ENCODE results near the gene OSBPL10. TPM values are rescaled to one million over a fixed set of nuclear protein-coding genes. Genes with fewer than 3 reads are reported as not detected.

OSBPL10 gene
- total RNA-seq, 2 donors from 2014 or later: 23.8 to 33.6 TPM

DNA sequence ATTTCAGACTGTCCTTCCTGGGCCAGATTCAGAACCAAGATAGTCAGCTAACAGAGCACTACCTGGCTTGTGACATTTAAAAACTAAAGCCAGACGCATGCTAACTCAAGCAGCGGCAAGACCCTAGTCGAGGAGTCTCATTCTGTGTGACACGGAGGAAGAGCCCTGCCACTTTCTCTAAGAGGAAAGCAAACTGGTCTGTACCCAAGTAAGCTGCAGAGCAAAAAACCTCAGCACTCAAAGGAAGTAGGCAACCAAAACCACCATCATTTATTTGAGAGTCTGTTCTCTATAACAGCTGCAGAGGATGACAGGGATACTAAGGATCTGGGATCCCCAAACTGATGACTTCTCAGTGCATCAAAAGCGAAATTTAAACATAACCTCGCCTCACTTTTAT, 152.1 kb downstream of the OSBPL10 start:
- H3K4me3 ChIP-seq (ENCODE audit: low read length): no peak overlapping the region
- no peak overlapping the region for H3K27ac ChIP-seq (ENCODE audit: low read depth, low read length)
- no peak for DNase-seq
- H3K9me3 ChIP-seq (ENCODE audit: control insufficient read depth, low read length): no peaks in the 10 kb centered on the region
- H3K9ac ChIP-seq (ENCODE audit: extremely low read depth, low read length, poor library complexity, severe bottlenecking): no peak overlapping the region
- TF ChIP-seq, protein P1, sequence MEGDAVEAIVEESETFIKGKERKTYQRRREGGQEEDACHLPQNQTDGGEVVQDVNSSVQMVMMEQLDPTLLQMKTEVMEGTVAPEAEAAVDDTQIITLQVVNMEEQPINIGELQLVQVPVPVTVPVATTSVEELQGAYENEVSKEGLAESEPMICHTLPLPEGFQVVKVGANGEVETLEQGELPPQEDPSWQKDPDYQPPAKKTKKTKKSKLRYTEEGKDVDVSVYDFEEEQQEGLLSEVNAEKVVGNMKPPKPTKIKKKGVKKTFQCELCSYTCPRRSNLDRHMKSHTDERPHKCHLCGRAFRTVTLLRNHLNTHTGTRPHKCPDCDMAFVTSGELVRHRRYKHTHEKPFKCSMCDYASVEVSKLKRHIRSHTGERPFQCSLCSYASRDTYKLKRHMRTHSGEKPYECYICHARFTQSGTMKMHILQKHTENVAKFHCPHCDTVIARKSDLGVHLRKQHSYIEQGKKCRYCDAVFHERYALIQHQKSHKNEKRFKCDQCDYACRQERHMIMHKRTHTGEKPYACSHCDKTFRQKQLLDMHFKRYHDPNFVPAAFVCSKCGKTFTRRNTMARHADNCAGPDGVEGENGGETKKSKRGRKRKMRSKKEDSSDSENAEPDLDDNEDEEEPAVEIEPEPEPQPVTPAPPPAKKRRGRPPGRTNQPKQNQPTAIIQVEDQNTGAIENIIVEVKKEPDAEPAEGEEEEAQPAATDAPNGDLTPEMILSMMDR (conservative IDR thresholded peaks at IDR 0.05): no peak
- peaks cover 4% of the 10 kb centered on the region for H3K4me1 ChIP-seq (ENCODE audit: control insufficient read depth, insufficient read depth, low read length)
- no peaks in the 10 kb centered on the region for H3K27me3 ChIP-seq (ENCODE audit: control insufficient read depth, insufficient read depth, low read length, poor library complexity, severe bottlenecking)
- Mint-ChIP-seq H3K9me3 (no peaks in the 10 kb centered on the region), H3K4me1 (peaks cover 4% of the 10 kb centered on the region), H3K27me3 (ENCODE audit: insufficient read depth) (no peaks in the 10 kb centered on the region), H3K27ac (no peak overlapping the region), H3K36me3 (ENCODE audit: low read depth) (peaks cover 6% of the 10 kb centered on the region), H3K4me3 (no peak overlapping the region)
- 94 to 97% methylated on average over 6 of the region's 6 CpGs for WGBS, 2 experiments (ENCODE audit: insufficient coverage in 1 of 2, insufficient read length in 1 of 2)
- no peaks in the 10 kb centered on the region for H3K36me3 ChIP-seq (ENCODE audit: control insufficient read depth, insufficient read depth, low read length)

DNA sequence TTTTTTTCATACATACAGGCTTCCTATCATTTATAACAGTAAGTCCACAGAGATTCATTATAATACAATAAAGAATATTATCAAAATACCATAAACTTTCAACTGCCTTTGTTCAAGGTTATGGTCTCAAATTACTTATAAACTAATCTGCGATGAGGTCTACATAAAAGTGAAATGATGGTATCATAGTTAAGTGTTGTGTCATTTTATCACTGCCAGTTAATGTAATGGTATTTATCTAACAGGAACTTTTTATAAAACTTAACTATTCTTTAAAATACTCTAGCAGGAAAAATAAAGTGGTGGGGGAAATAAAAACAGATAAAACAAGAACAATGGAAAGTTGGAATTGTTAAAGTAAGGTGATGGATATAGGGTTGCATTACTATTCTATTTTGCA, 153.1 kb downstream of the OSBPL10 start:
- Histone ChIP-seq H3K4me1 (ENCODE audit: control insufficient read depth, insufficient read depth, low read length) (peaks cover 4% of the 10 kb centered on the region), H3K36me3 (ENCODE audit: control insufficient read depth, insufficient read depth, low read length) (no peaks in the 10 kb centered on the region), H3K4me3 (ENCODE audit: low read length) (no peak overlapping the region), H3K9me3 (ENCODE audit: control insufficient read depth, low read length) (no peaks in the 10 kb centered on the region), H3K9ac (ENCODE audit: extremely low read depth, low read length, poor library complexity, severe bottlenecking) (no peak overlapping the region), H3K27me3 (ENCODE audit: control insufficient read depth, insufficient read depth, low read length, poor library complexity, severe bottlenecking) (no peaks in the 10 kb centered on the region), H3K27ac (ENCODE audit: low read depth, low read length) (no peak overlapping the region)
- no peaks in the 10 kb centered on the region for H3K9me3 Mint-ChIP-seq
- H3K4me3 Mint-ChIP-seq: no peak overlapping the region
- 100% methylated on average over 1 of the region's 1 CpG; no CpG with 5 or more reads in 1 of the 2 experiments for WGBS, 2 experiments (ENCODE audit: insufficient coverage in 1 of 2, insufficient read length in 1 of 2)
- peaks cover 4% of the 10 kb centered on the region for H3K4me1 Mint-ChIP-seq
- TF ChIP-seq, protein P1 (conservative IDR thresholded peaks at IDR 0.05): no peak
- DNase-seq: no peak
- H3K27ac Mint-ChIP-seq: no peak overlapping the region
- H3K36me3 Mint-ChIP-seq (ENCODE audit: low read depth): peaks cover 7% of the 10 kb centered on the region
- H3K27me3 Mint-ChIP-seq (ENCODE audit: insufficient read depth): no peaks in the 10 kb centered on the region

DNA sequence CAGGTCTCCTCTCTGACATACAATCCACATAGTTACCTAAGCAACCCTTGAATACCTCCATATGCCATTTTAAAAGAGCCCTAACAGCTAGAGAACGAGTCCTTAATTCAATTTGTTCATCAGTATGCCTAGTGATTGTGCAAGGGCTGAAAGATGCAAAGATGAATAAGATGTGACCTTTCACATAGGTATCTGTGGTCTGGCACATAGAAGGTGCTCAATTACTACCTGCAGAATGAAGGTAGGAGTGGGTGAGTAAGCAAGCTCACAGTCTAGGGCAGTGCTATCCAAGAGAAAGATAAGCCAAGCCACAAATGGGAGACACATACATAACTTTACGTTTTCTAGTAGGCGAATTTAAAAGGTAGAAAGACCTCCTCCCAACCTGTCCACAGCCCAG, 157.9 kb downstream of the OSBPL10 start:
- no peak overlapping the region for H3K9ac ChIP-seq (ENCODE audit: extremely low read depth, low read length, poor library complexity, severe bottlenecking)
- H3K9me3 ChIP-seq (ENCODE audit: control insufficient read depth, low read length): no peaks in the 10 kb centered on the region
- no peaks in the 10 kb centered on the region for H3K9me3 Mint-ChIP-seq
- no peak overlapping the region for H3K27ac ChIP-seq (ENCODE audit: low read depth, low read length)
- H3K36me3 ChIP-seq (ENCODE audit: control insufficient read depth, insufficient read depth, low read length): no peaks in the 10 kb centered on the region
- H3K27me3 ChIP-seq (ENCODE audit: control insufficient read depth, insufficient read depth, low read length, poor library complexity, severe bottlenecking): no peaks in the 10 kb centered on the region
- no peak overlapping the region for H3K4me3 ChIP-seq (ENCODE audit: low read length)
- TF ChIP-seq, protein P1 (conservative IDR thresholded peaks at IDR 0.05): no peak
- no peaks in the 10 kb centered on the region for H3K4me1 ChIP-seq (ENCODE audit: control insufficient read depth, insufficient read depth, low read length)
- no peak overlapping the region for H3K27ac Mint-ChIP-seq
- DNase-seq: no peak
- peaks cover 7% of the 10 kb centered on the region for H3K36me3 Mint-ChIP-seq (ENCODE audit: low read depth)
- H3K4me1 Mint-ChIP-seq: peaks cover 7% of the 10 kb centered on the region
- no peak overlapping the region for H3K4me3 Mint-ChIP-seq
- H3K27me3 Mint-ChIP-seq (ENCODE audit: insufficient read depth): no peaks in the 10 kb centered on the region
- 86 to 100% methylated on average over 1 to 3 of the region's 3 CpGs for WGBS, 2 experiments (ENCODE audit: insufficient coverage in 1 of 2, insufficient read length in 1 of 2)
